Sciatic nerve (tissue), 2 donors: Measurements from ENCODE around the gene RRP8. TPM values are rescaled to one million over a fixed set of nuclear protein-coding genes. Genes with fewer than 3 reads are reported as not detected.

Source experiments
- ATAC-seq: fragments of 200-7000 bp; cut with Tn5 transposase; one replicate; pipeline ENCODE4 v1.9.1; 2020; ENCODE audit warnings: mild to moderate bottlenecking, moderate library complexity
- DNase-seq: peaks from one replicate; pipeline ENCODE4 v3.0.0-alpha.2; 2020; ENCODE audit warnings: low spot score
- intact Hi-C: fragments of 100-400 bp; cut with DNase I; formaldehyde crosslinking; loops from one replicate; pipeline ENCODE4 v1.14.2; 2022
- total RNA-seq: library from RNA; stranded (reverse); fragmentation: NEBNext Ultra II Directional; extraction: Animal tissue kit (Norgen Biotek cat#: 25700); gene quantifications from one replicate; pipeline ENCODE4 v1.2.1, GENCODE V29; 2021
- donor health status: DM: no; HTN: no; CAD: no.
- donor health status: DM: no; HTN: no; CAD: no.

RRP8 gene
- total RNA-seq, 1 donor from 2014 or later: 20.9 TPM

- no peak for DNase-seq
- no peak for ATAC-seq
- intact Hi-C loops: no loop called here
Measured at GRCh38 chr11:6557063-6557462, 46.4 kb downstream of the RRP8 start.

- ATAC-seq: no peak
- no peak for DNase-seq
- intact Hi-C loops: no loop called here
Measured at GRCh38 chr11:6556139-6556949, 47.1 kb downstream of the RRP8 start.

GRCh38 chr11:6554828-6555706 lies 48.3 kb downstream of the RRP8 start:
- no peak for ATAC-seq
- no peak for DNase-seq
- intact Hi-C loops: no loop called here

DNA sequence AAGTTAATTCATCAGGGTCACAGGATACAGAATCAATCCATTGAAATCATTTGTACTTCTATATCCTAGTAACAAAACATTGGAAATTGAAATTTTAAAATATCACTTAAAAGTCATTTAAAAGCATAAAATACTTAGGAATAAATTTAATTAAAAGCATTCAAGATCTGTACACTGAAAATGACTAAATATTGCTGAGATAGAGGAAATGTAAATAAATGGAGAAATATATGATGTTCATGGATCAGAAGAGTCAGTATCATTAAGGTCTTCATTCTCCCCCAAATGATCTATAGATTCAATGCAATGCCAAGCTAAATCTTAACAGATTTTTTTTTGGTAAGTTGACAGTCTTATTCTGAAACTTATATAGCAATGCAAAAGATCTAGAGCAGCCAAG lies 49.8 kb downstream of the RRP8 start:
- intact Hi-C loops: no loop called here
- ATAC-seq: no peak
- DNase-seq: no peak

DNA sequence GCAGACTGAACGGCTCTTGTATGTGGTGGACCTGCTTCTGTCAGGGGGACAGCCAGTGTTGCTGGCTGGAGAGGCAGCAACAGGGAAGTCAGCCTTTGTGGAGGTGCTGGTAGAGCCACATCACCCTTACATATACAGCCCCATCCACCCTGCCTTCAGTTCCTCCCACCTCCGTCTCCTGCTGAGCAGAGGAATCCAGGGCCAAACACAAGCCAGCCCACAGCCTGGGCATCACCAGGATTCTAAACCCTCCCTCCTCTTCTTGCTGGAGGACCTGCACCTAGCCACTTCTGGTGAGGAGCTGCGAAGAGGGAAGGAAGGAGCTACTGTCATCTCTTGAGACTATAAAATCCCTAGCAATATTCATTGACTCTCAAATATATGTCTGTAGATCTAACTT lies 54.8 kb downstream of the RRP8 start:
- ATAC-seq (no peak), DNase-seq (no peak)
- intact Hi-C loops: no loop called here

DNA sequence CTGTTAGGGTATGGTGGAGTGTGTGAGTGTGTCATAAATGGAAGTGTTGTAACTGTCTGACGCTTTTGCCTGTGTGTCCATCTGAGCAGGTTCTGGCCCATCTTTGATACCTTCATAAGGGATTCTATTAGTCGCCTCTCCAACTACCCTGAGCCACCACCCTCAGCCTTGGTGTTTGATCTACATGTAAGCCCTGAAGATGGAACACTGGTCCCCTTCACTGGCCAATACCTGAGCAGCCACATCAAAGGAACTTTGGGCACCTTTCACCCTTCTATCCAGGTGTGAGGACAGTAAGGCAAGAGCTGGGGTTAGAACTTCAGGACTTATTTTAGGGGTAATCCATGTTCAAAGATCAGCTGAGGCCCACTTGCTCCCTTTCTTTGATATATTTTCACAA lies 55.3 kb downstream of the RRP8 start:
- DNase-seq (no peak), ATAC-seq (no peak)
- intact Hi-C loops: no loop called here

- DNase-seq: no peak
- intact Hi-C loops: no loop called here
Measured at GRCh38 chr11:6547177-6547576, 56.2 kb downstream of the RRP8 start.

DNA sequence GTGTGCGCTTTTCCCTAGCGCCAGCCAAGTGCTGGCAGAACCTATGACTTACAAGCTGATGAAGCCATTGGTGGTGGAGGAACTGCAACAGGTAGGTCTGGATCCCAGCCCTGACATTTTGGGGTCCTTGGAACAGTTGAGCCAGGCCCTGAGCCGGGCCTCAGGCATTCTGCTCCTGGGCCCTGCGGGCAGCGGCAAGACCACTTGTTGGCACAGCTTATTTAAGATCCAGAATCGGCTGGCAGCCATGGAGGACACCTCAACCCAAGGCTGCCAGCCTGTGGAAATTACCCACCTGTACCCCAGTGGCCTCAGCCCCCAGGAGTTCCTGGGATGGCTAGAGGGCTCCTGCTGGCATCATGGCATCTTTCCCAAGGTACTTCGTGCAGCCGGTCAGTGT lies 56.7 kb downstream of the RRP8 start:
- no peak for DNase-seq
- intact Hi-C loops: no loop called here
- no peak for ATAC-seq

More at GRCh38 chr11:6547177-6547576, 56.2 kb downstream of the RRP8 start:
- no peak for ATAC-seq

GRCh38 chr11:6545917-6546605 lies 57.4 kb downstream of the RRP8 start:
- no peak for ATAC-seq
- intact Hi-C loops: no loop called here
- DNase-seq: no peak

Other genes starting within 250 kb of the RRP8 start
- gene SMPD1, start 213.1 kb downstream of the RRP8 start, total RNA-seq: 32.3 TPM
- gene APBB1, start 184.5 kb downstream of the RRP8 start, total RNA-seq: 65.5 TPM
- 2.8 TPM for gene HPX, start 162.6 kb downstream of the RRP8 start, total RNA-seq
- 24.6 TPM for gene TRIM3, start 129.7 kb downstream of the RRP8 start, total RNA-seq
- gene ARFIP2, start 122.3 kb downstream of the RRP8 start, total RNA-seq: 35.0 TPM
- gene TIMM10B, start 122.1 kb downstream of the RRP8 start, total RNA-seq: 51.5 TPM
- 33.1 TPM for gene DNHD1, start 106.3 kb downstream of the RRP8 start, total RNA-seq
- gene ILK, start 158 bp upstream of the RRP8 start, total RNA-seq: 208 TPM
- 79.4 TPM for gene TAF10, start 8.6 kb upstream of the RRP8 start, total RNA-seq
- gene TPP1, start 15.8 kb upstream of the RRP8 start, total RNA-seq: 100 TPM
- gene DCHS1, start 52.2 kb upstream of the RRP8 start, total RNA-seq: 22.7 TPM
- gene MRPL17, start 79.7 kb upstream of the RRP8 start, total RNA-seq: 25.5 TPM
- not detected for gene OR2AG2, start 168.4 kb upstream of the RRP8 start, total RNA-seq
- not detected for gene OR2AG1, start 179.4 kb upstream of the RRP8 start, total RNA-seq
- 0.18 TPM for gene OR6A2, start 196.1 kb upstream of the RRP8 start, total RNA-seq
- gene OR10A5, start 242.1 kb upstream of the RRP8 start, total RNA-seq: not detected